Cardiac fibroblast (primary cell): ENCODE data around the gene MSI2.

Experiments used
- DNase-seq, 2 donors: peaks; one replicate each; pipeline versions ENCODE4 v3.0.0 to v3.0.0-alpha.2; 2010; ENCODE audit warnings: low read depth in 2 of 2
- H3K4me3 ChIP-seq, 2 donors: replicated peaks in 1 of 2; 1 replicate in 1 of 2; 2 replicates in 1 of 2; pipeline ENCODE4 v1.5.1; 2011; ENCODE audit warnings: low read depth in 2 of 2, low read length in 2 of 2, mild to moderate bottlenecking in 2 of 2, moderate library complexity in 1 of 2
- CTCF ChIP-seq: IDR thresholded peaks from one replicate; pipeline ENCODE4 v1.5.1; 2011; ENCODE audit warnings: low read depth, mild to moderate bottlenecking, low read length, inconsistent platforms

The MSI2 gene

DNA sequence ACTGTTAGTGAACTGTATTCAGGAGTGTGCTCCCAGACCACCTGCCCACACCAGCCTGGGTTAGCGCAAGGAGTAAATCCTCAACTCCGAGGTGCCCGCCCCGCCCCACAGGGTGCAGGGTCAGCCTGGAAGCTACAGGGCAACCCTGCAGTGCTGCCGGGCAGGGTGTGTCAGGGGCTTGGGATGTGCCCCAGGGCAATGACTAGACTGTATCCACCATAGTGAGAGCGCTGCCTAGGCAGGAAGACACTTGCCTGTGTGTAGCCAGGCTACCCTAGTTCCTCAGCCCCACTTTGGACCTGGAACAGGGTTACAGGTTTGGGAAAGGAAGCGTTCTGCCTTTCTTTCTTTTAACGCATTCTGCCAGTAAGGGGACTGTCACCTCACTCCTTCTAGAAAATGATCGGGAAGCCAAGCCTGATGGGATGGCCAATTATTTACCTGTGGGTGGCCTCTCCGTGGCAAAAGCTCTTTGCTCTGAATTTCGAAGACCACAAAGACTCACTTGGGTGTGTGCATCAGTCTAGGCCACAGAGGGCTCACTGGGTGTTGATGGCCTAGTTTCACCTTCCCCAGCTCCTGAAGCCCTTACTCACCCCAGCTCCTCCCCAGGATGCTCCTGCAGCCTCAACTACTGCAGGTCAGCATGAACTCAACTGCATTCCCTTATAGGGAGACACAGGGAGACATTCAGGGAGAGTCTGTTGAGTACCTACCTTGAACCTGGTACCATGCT, 397.9 kb downstream of the MSI2 start:
- no peak for TF ChIP-seq CTCF
- no peak for DNase-seq
- H3K4me3 ChIP-seq, result no peak overlapping the region

DNA sequence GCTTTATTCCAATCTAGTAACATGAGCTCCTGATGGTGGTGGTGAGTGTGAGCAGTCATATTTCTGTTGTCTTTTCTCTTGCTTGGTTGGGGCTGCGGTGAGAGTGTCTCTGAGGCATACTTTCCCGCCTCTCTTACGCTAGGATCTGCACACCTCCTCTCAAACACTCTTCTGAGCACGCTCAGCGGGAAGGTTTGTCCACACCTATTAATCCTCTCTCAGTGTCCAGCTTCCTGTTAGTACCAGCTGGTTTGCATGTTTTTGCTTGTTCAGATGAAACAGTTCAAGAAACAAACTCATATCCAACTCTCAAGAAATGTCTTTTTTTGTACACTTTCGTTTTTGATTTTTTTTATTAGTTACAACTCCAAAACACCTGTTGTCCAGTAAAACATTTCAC, 399.2 kb downstream of the MSI2 start:
- H3K4me3 ChIP-seq, result no peak overlapping the region
- DNase-seq, result no peak
- TF ChIP-seq CTCF, result no peak

- DNase-seq, result no peak
- no peak for TF ChIP-seq CTCF
- H3K4me3 ChIP-seq, result no peak overlapping the region
Observed at GRCh38 chr17:57657211-57657610, 400.9 kb downstream of the MSI2 start.

- no peak for DNase-seq
- TF ChIP-seq CTCF, result no peak
- H3K4me3 ChIP-seq, result no peak overlapping the region
Observed at GRCh38 chr17:57662041-57662440, 405.7 kb downstream of the MSI2 start.

GRCh38 chr17:57662644-57663308, 406.5 kb downstream of the MSI2 start:
- peak overlapping the region; percentile 9 to 24 for H3K4me3 ChIP-seq

GRCh38 chr17:57663326-57664070, 407.2 kb downstream of the MSI2 start:
- no peak for DNase-seq
- no peak for TF ChIP-seq CTCF
- no peak overlapping the region for H3K4me3 ChIP-seq

More at GRCh38 chr17:57662644-57663308, 406.5 kb downstream of the MSI2 start:
- TF ChIP-seq CTCF, result no peak
- peak; percentile 98 to 99 for DNase-seq
